ENCODE results near the gene ABHD17C. TPM values are rescaled to one million over a fixed set of nuclear protein-coding genes. Genes with fewer than 3 reads are reported as not detected.
"Not testable (repeated sequence)": the region's sequence is repeated elsewhere in the genome, so short reads cannot be mapped to it uniquely, and the experiment has no call there.

ABHD17C gene
- polyA plus RNA-seq, 4 donors, result 25.2 to 35.7 (median 34.9) TPM

GRCh38 chr15:80758130-80758745 lies 63.1 kb downstream of the ABHD17C start:
- no peak for DNase-seq (ENCODE audit: low read depth in 4 of 4, low spot score in 2 of 4)

DNA sequence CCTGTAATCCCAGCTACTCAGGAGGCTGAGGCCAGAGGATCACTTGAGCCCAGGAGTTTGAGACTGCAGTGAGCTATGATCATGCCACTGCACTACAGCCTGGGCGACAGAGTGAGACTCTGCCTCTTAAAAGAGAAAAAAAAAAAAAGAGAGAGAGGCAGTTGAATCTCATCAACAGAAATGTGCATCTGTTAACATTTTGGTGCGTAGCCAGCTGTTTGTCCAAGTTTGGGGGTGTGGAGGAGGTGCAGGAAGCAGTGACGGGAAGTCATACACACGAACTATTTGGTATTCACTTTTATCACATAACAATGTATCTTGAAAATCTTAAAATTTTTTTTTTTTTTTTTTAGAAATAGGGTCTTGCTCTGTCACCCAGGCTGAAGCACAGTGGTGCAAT lies 65.8 kb downstream of the ABHD17C start:
- DNase-seq (ENCODE audit: low read depth in 4 of 4, low spot score in 2 of 4), result no peak

GRCh38 chr15:80761754-80762153 lies 66.6 kb downstream of the ABHD17C start:
- no peak for DNase-seq (ENCODE audit: low read depth in 4 of 4, low spot score in 2 of 4)

DNA sequence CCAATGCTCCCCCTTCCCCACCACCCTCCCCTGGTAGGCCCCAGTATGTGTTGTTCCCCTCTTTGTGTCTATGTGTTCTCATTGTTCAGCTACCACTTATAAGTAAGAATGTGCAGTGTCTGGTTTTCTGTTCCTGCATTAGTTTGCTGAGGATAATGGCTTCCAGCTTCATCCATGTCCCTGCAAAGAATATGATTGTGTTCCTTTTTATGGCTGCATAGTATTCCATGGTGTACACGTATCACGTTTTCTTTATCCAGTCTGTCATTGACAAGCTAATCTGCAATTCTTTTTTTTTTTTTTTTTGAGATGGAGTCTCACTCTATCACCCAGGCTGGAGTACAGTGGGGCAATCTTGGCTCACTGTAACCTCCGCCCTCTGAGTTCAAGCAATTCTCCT lies 68.1 kb downstream of the ABHD17C start:
- DNase-seq (ENCODE audit: low read depth in 4 of 4, low spot score in 2 of 4), result not testable (repeated sequence)

GRCh38 chr15:80764535-80764934 lies 69.4 kb downstream of the ABHD17C start:
- DNase-seq (ENCODE audit: low read depth in 4 of 4, low spot score in 2 of 4), result no peak

- no peak for DNase-seq (ENCODE audit: low read depth in 4 of 4, low spot score in 2 of 4)
These were observed 71.2 kb downstream of the ABHD17C start for GRCh38 chr15:80766275-80766674.

- DNase-seq (ENCODE audit: low read depth in 4 of 4, low spot score in 2 of 4), result no peak
These were observed 73.0 kb downstream of the ABHD17C start for GRCh38 chr15:80768158-80768557.

GRCh38 chr15:80769153-80769828 lies 74.2 kb downstream of the ABHD17C start:
- no peak for DNase-seq (ENCODE audit: low read depth in 4 of 4, low spot score in 2 of 4)

DNA sequence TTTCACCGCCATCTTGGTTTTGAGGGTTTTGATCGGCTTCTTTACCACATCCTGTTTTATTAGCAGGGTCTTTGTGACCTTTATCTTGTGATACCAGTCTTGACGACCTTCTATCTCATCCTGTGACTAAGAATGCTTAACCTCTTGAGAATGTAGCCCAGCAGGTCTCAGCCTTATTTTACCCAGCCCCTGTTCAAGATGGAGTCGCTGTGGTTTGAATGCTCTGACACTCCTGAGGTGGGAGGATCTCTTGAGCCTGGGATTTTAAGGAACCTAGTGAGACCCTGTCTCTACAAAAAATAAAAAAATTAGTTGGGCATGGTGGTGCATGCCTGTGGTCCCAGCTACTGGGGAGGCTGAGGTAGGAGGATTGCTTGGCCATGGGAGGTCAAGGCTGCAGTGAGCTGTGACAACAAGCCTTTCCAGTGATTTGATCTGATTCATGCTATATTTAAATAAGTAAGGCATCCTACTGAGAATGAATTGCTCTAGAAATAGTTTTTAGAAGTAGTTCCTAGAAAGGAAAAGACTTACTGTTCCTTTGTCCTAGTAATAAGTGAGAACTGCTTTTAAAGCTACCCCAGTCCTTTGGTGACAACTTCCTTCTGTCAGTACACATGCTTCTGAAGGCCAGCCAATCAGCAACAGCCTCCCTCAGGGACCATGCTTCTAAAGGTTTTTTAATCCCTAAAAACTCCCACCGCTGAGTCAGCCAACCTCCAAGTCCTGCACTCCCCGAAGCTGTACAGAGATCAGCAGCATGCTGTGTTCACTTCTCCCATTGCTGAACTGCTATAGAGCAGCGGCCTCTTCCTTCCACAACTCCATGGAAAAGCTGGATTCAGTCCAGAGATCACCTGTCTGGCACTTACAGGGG lies 75.0 kb downstream of the ABHD17C start:
- no peak for DNase-seq (ENCODE audit: low read depth in 4 of 4, low spot score in 2 of 4)

DNA sequence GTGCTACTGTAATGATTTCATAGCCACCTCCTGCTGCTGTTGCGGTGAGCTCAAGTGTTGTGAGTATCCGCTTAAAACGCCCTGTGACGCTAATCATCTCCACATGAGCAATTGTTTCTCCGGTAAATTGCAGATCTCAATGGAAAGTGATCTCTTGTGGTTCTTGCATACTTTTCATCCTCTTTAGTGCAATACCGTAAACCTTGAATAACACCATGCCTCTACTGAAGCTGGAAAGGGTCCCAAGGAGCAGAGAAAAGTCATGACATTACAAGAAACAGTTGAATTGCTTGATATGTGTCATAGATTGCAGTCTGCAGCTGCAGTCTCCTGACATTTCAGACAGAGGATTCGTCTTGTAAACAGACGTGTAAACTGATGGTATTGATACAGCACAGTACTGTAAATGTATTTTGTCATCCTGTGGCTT lies 78.0 kb downstream of the ABHD17C start:
- DNase-seq (ENCODE audit: low read depth in 4 of 4, low spot score in 2 of 4), result no peak

GRCh38 chr15:80773792-80774352 lies 78.8 kb downstream of the ABHD17C start:
- DNase-seq (ENCODE audit: low read depth in 4 of 4, low spot score in 2 of 4), result no peak

DNA sequence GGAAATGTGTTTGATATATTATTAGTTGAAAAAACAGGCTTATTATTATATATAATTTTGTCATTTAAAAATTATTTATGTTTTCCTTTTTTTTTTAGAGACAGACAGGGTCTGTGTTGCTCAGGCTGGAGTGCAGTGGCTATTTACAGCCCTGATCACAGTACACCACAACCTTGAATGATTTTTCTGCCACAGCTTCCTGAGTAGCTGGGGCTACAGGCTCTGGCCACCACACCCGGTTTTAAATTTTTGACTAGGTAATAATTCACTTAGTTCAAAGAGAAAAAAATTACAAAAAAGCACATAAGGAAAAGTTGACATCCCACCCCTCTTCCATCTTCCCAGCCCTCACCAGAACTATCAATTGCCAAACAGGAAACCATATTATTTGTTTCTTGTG lies 79.4 kb downstream of the ABHD17C start:
- DNase-seq (ENCODE audit: low read depth in 4 of 4, low spot score in 2 of 4), result no peak

GRCh38 chr15:80775338-80775737 lies 80.2 kb downstream of the ABHD17C start:
- no peak for DNase-seq (ENCODE audit: low read depth in 4 of 4, low spot score in 2 of 4)

DNA sequence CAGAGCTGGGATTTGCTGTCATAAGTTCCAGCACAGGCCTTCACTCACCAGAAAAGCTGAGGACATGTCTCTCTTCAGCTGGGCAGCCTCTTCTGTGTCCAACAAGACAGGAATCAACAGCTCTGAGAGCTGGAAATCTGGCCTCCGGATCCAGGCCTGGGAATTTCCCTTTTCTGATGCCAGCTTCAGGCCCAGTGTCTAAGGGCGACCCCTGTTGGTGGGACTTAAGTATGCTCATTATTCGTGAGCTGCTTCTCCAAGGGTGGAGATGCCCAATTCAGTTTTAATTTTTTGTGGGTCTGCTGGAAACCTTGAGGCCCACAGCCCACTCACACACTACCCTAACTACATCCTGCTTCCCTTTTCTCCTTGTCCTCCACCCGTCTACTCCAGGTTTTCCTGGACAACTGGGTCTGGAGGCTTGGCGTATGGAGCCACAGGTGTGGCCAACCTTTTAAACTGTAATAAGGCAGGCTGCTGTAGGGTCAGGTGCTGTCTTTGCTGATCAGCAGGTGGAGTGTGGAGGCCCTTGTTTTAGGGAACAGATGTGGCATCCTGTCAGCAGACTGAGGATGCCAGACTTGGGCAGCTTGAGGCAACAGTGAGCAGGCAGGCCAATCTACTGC lies 81.4 kb downstream of the ABHD17C start:
- peak in 2 of 4 donors; percentile 13 to 64 for DNase-seq (ENCODE audit: low read depth in 4 of 4, low spot score in 2 of 4)

DNA sequence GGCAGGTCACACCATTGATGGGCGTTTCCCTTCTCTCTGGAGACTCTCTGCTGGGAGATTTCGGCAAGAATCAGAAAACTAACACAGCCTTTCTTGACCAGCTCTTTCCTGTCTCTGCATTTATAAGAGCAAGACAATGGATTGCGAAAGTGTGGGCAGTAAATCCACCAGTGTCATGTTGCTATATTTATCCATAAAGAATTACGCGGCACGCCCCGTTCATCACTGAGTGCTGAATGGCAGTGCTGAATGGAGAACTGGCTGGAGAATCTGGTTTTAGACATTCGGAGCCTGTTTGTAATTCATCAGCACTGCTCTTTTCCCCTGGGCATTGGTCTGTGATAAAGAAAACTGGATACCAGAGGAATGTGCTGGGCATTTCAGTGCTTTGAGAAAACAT lies 82.0 kb downstream of the ABHD17C start:
- DNase-seq (ENCODE audit: low read depth in 4 of 4, low spot score in 2 of 4), result no peak

DNA sequence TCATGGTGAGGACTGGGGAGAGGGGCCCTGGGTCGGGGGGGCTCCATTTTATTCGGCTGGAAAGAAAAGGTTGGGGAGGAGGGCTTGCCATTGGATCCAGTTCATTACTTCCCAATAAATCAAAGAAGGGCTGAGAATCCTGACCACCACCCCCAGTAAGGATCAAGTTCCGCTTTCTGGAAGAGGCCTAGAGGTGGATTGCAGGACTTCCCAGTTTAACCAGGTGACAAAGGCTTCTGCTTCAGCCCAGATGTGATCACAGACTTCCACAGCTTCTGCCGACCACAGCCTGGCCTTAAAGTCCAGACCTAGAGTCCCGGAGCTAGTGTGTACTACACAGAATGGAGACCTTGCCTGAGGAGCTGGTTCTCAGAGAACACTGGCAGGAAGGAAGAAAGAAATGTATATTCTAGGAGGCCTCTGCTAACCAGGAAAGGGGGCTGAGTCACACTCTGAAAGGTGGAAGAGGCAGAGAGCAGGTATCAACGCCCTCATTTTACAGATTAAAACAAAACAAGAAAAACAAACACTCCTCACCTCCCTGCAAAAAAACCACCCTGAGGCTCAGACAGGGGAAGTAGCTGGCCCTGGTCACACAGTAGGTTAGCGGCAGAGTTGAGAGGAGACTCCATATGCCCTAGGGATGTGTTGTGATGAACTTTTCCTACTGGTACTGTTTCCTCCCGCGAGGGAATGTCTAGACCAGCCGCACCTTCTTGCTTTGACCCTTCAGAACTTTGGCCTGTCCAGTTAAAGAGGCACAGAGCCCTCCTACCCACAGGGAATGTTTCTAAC lies 82.9 kb downstream of the ABHD17C start:
- DNase-seq (ENCODE audit: low read depth in 4 of 4, low spot score in 2 of 4), result peak in 1 of 4 donors; percentile 6

- DNase-seq (ENCODE audit: low read depth in 4 of 4, low spot score in 2 of 4), result peak in 1 of 4 donors; percentile 15
These were observed 83.5 kb downstream of the ABHD17C start for GRCh38 chr15:80778621-80778963.

- peak; percentile 34 to 69 (median 60) for DNase-seq (ENCODE audit: low read depth in 4 of 4, low spot score in 2 of 4)
These were observed 84.0 kb downstream of the ABHD17C start, which contains the start of gene CEMIP for GRCh38 chr15:80778964-80779657. CEMIP (plus strand) TSS chr15:80779370; CDS start chr15:80873880, 94,510 bp downstream.

All from left renal cortex interstitium (tissue), 4 donors.